Measurements from ENCODE around the gene CDC20.

DNA sequence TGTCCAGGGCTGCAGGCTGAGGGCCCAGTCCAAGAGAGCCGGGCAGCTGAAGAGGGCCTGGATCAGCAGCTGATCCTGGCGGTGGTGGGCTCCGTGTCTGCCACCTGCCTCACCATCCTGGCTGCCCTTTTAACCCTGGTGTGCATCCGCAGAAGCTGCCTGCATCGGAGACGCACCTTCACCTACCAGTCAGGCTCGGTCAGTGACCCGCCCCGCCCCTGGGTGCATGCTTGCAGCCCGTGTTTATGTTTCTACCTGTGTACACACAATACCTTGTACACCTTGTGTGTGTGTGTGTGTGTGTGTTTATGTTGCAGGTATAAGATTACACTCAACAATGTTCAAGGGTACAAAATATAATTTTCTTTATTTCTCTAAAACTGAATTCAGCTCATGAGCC, 45.0 kb upstream of the CDC20 start:
- no peak for TF ChIP-seq CTCF (conservative IDR thresholded peaks at IDR 0.05; ENCODE audit: low read depth, low read length)
- TF ChIP-seq EZH2 (IDR thresholded peaks at IDR 0.05; ENCODE audit: low read length, unreplicated experiment) = no peak
- no peak for TF ChIP-seq EZH2phosphoT487 (IDR thresholded peaks at IDR 0.05; ENCODE audit: borderline replicate concordance, low read length)
